Measurements from ENCODE around the gene UQCRH.

DNA sequence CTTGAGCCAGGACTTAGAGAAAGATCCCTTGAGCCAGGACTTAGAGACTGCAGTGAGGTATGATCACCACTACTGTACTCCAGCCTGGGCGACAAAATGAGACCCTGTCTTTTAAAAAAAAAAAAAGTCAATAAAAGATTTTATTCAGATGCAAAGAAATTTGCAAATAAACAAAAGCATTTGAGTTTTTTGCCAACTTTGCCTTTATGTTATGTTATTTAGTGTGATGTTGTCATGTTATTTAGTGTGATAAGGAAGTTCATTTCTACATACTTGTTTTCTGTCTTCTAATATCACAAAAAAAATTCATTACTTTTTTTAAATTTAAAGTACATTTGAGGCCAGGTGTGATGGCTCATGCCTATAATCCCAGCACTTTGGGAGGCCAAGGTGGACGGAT lies 47.0 kb upstream of the UQCRH start:
- TF ChIP-seq CTCF (conservative IDR thresholded peaks at IDR 0.05; ENCODE audit: low read length) (no peak), EZH2phosphoT487 (IDR thresholded peaks at IDR 0.05; ENCODE audit: borderline replicate concordance) (no peak)
